Gastroesophageal sphincter (tissue), 3 donors: ENCODE measurements around the gene NDUFA3.

ENCODE experiments used
- EP300 ChIP-seq: sonication (generic); formaldehyde crosslinking; IDR thresholded peaks from one replicate; pipeline ENCODE4 v1.6.1; 2017; ENCODE audit warnings: antibody characterized with exemption, mild to moderate bottlenecking
- POLR2A ChIP-seq, 2 donors: fragments of 450-650 bp; IDR thresholded peaks; one replicate each; pipeline ENCODE4 v1.6.1; 2017; ENCODE audit warnings: antibody characterized with exemption in 2 of 2, mild to moderate bottlenecking in 2 of 2, moderate library complexity in 1 of 2
- POLR2AphosphoS5 ChIP-seq: sonication (generic); formaldehyde crosslinking; IDR thresholded peaks from one replicate; pipeline ENCODE4 v1.6.1; 2017; ENCODE audit warnings: antibody characterized with exemption
- TF ChIP-seq, protein P1 (sequence below), 4 experiments: fragments of 200-600 bp in 2 of 4; fragments of 450-650 bp in 2 of 4; sonication (generic) in 1 of 4; IDR thresholded peaks; one replicate each; pipeline ENCODE4 v1.5.1; 2017 to 2019; ENCODE audit warnings: antibody characterized with exemption in 4 of 4, mild to moderate bottlenecking in 2 of 4, moderate library complexity in 2 of 4

DNA sequence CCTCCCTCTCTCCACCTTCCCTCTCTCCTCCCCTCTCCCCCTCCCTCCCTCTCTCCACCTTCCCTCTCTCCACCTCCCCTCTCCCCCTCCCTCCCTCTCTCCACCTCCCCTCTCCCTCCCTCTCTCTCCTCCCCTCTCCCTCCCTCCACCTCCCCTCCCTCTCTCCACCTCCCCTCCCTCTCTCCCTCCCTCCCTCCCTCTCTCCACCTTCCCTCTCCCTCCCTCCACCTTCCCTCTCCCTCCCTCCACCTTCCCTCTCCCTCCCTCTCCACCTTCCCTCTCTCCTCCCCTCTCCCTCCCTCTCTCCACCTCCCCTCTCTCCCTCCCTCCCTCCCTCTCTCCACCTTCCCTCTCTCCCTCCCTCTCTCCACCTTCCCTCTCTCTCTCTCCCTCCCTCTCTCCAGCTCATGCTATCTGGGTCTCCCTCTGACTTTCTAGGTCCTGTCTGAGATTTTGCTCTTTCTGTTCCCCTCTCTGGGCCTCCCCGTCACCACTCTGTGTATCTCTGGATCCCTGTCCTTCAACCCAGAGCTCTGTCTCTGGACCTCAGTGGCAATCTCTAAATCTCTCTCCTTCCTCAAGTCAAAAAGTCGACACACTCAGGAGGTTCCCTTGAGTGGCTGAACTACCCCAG is 31.4 kb downstream of the NDUFA3 start:
- TF ChIP-seq, protein P1, sequence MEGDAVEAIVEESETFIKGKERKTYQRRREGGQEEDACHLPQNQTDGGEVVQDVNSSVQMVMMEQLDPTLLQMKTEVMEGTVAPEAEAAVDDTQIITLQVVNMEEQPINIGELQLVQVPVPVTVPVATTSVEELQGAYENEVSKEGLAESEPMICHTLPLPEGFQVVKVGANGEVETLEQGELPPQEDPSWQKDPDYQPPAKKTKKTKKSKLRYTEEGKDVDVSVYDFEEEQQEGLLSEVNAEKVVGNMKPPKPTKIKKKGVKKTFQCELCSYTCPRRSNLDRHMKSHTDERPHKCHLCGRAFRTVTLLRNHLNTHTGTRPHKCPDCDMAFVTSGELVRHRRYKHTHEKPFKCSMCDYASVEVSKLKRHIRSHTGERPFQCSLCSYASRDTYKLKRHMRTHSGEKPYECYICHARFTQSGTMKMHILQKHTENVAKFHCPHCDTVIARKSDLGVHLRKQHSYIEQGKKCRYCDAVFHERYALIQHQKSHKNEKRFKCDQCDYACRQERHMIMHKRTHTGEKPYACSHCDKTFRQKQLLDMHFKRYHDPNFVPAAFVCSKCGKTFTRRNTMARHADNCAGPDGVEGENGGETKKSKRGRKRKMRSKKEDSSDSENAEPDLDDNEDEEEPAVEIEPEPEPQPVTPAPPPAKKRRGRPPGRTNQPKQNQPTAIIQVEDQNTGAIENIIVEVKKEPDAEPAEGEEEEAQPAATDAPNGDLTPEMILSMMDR (IDR thresholded peaks at IDR 0.05) = no peak
- TF ChIP-seq POLR2A (IDR thresholded peaks at IDR 0.05) = no peak
- no peak for TF ChIP-seq POLR2AphosphoS5
- no peak for TF ChIP-seq EP300
